ENCODE data around the gene DIAPH3. TPM values are rescaled to one million over a fixed set of nuclear protein-coding genes. Genes with fewer than 3 reads are reported as not detected.

DIAPH3 gene
- total RNA-seq, 4 donors from 2014 or later, result 0.20 to 0.30 TPM; not detected in 2

GRCh38 chr13:60111691-60112090 is 52.0 kb downstream of the DIAPH3 start:
- Histone ChIP-seq H3K36me3 (no peaks in the 10 kb centered on the region), H3K4me1 (no peaks in the 10 kb centered on the region), H3K27ac (no peak overlapping the region), H3K27me3 (no peaks in the 10 kb centered on the region), H3K9me3 (peaks cover 0 to 4% (median 0%) of the 10 kb centered on the region in 4 donors), H3K4me3 (no peak overlapping the region)
- TF ChIP-seq CTCF (IDR thresholded peaks at IDR 0.05) (no peak), EP300 (IDR thresholded peaks at IDR 0.05) (no peak), POLR2A (IDR thresholded peaks at IDR 0.05) (no peak)
- 93 to 95% methylated on average over 3 of the region's 3 CpGs for WGBS, 2 donors
- no peak for DNase-seq (ENCODE audit: low spot score in 2 of 2)

GRCh38 chr13:60109285-60109684 is 54.4 kb downstream of the DIAPH3 start:
- 93 to 96% methylated on average over 3 of the region's 3 CpGs for WGBS, 2 donors
- TF ChIP-seq CTCF (IDR thresholded peaks at IDR 0.05) (no peak), POLR2A (IDR thresholded peaks at IDR 0.05) (no peak), EP300 (IDR thresholded peaks at IDR 0.05) (no peak)
- no peaks in the 10 kb centered on the region for H3K36me3 ChIP-seq
- H3K27ac ChIP-seq, result no peak overlapping the region
- no peaks in the 10 kb centered on the region for H3K4me1 ChIP-seq
- peaks cover 0 to 4% (median 0%) of the 10 kb centered on the region in 4 donors for H3K9me3 ChIP-seq
- no peak for DNase-seq (ENCODE audit: low spot score in 2 of 2)
- no peak overlapping the region for H3K4me3 ChIP-seq
- no peaks in the 10 kb centered on the region for H3K27me3 ChIP-seq

- no peak for DNase-seq (ENCODE audit: low spot score in 2 of 2)
- TF ChIP-seq CTCF (IDR thresholded peaks at IDR 0.05) (no peak), EP300 (IDR thresholded peaks at IDR 0.05) (no peak), POLR2A (IDR thresholded peaks at IDR 0.05) (no peak)
- H3K27ac ChIP-seq, result no peak overlapping the region
- 98 to 100% methylated on average over 2 of the region's 2 CpGs for WGBS, 2 donors
- no peaks in the 10 kb centered on the region for H3K36me3 ChIP-seq
- no peaks in the 10 kb centered on the region for H3K4me1 ChIP-seq
- H3K9me3 ChIP-seq, result no peaks in the 10 kb centered on the region
- no peaks in the 10 kb centered on the region for H3K27me3 ChIP-seq
- no peak overlapping the region for H3K4me3 ChIP-seq
Measured at GRCh38 chr13:60108589-60108988, 55.1 kb downstream of the DIAPH3 start.

GRCh38 chr13:60099631-60100420 is 63.9 kb downstream of the DIAPH3 start:
- no peak for TF ChIP-seq CTCF (IDR thresholded peaks at IDR 0.05)
- TF ChIP-seq EP300 (IDR thresholded peaks at IDR 0.05), result no peak
- no peak for TF ChIP-seq POLR2A (IDR thresholded peaks at IDR 0.05)
- H3K27me3 ChIP-seq, result no peaks in the 10 kb centered on the region
- H3K4me3 ChIP-seq, result no peak overlapping the region
- 84 to 85% methylated on average over 4 of the region's 4 CpGs for WGBS, 2 donors
- H3K9me3 ChIP-seq, result no peaks in the 10 kb centered on the region
- H3K27ac ChIP-seq, result no peak overlapping the region
- no peak for DNase-seq (ENCODE audit: low spot score in 2 of 2)
- H3K36me3 ChIP-seq, result no peaks in the 10 kb centered on the region
- H3K4me1 ChIP-seq, result no peaks in the 10 kb centered on the region

- no peaks in the 10 kb centered on the region for H3K27me3 ChIP-seq
- no peak overlapping the region for H3K4me3 ChIP-seq
- no peak for DNase-seq (ENCODE audit: low spot score in 2 of 2)
- H3K27ac ChIP-seq, result no peak overlapping the region
- TF ChIP-seq EP300 (IDR thresholded peaks at IDR 0.05) (no peak), POLR2A (IDR thresholded peaks at IDR 0.05) (no peak), CTCF (IDR thresholded peaks at IDR 0.05) (no peak)
- H3K4me1 ChIP-seq, result no peaks in the 10 kb centered on the region
- H3K36me3 ChIP-seq, result no peaks in the 10 kb centered on the region
- 89 to 91% methylated on average over 2 of the region's 2 CpGs for WGBS, 2 donors
- no peaks in the 10 kb centered on the region for H3K9me3 ChIP-seq
Measured at GRCh38 chr13:60095300-60095699, 68.4 kb downstream of the DIAPH3 start.
